Measurements from ENCODE around the gene CERS5. TPM values are rescaled to one million over a fixed set of nuclear protein-coding genes. Genes with fewer than 3 reads are reported as not detected.

Gene CERS5
- polyA plus RNA-seq, 1 donor (not counting 4 experiments of a cell fraction or from before 2014, with no cell fraction given), result 72.3 TPM

DNA sequence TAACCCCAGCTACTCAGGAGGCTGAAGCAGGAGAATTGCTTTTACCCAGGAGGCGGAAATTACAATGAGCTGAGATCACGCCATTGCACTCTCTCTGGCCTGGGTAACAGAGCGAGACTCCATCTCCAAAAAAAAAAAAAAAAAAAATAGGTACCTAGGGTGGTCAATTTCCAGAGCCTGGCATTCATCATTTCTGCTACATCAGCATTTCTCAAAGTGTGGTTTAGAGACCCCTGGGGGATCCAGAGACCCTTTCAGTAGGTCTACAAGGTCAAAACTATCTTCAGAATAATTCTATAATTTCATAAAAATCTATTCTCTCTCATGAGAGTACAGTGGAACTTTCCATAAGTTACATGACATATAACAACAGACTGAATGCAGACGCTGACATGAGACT, 19.9 kb downstream of the CERS5 start:
- H3K27me3 ChIP-seq (ENCODE audit: control insufficient read depth, extremely low read depth, insufficient read depth, low read length), result no peaks in the 10 kb centered on the region
- H4K20me1 ChIP-seq (ENCODE audit: control insufficient read depth, extremely low read depth, insufficient read depth, low read length), result no peaks in the 10 kb centered on the region
- no peak for FAIRE-seq

GRCh38 chr12:50145439-50145838, 21.7 kb downstream of the CERS5 start:
- H3K9ac ChIP-seq (ENCODE audit: control insufficient read depth, extremely low read depth, insufficient read depth, low read length), result no peak overlapping the region
- TF ChIP-seq EZH2 (IDR thresholded peaks at IDR 0.05; ENCODE audit: low read length), result no peak
- TF ChIP-seq CTCF (optimal IDR thresholded peaks at IDR 0.05 in 1 of 3, IDR thresholded peaks at IDR 0.05 in 1 of 3, conservative IDR thresholded peaks at IDR 0.05 in 1 of 3; ENCODE audit: extremely low read depth in 1 of 3, insufficient read depth in 2 of 3, low read length in 3 of 3), result no peak
- no peak for DNase-seq (ENCODE audit: low read depth, low spot score)
- no peaks in the 10 kb centered on the region for H4K20me1 ChIP-seq (ENCODE audit: control insufficient read depth, extremely low read depth, insufficient read depth, low read length)
- H3K79me2 ChIP-seq (ENCODE audit: control insufficient read depth, insufficient read depth, low read length), result peaks cover 7% of the 10 kb centered on the region
- no peak overlapping the region for H3K4me3 ChIP-seq (ENCODE audit: control insufficient read depth in 2 of 3, extremely low read depth in 1 of 3, insufficient read depth in 2 of 3, low read depth in 1 of 3, low read length in 3 of 3)
- FAIRE-seq, result no peak
- no peak overlapping the region for H2AFZ ChIP-seq (ENCODE audit: control insufficient read depth, low read length)
- H3K4me2 ChIP-seq (ENCODE audit: control insufficient read depth, extremely low read depth, insufficient read depth, low read depth, low read length), result no peak overlapping the region
- dilution Hi-C loops (cut with MboI; ENCODE audit: extremely low pct_ligation_motif_present, low sequenced_read_pairs), result no loop called here
- H3K27me3 ChIP-seq (ENCODE audit: control insufficient read depth, extremely low read depth, insufficient read depth, low read length), result no peaks in the 10 kb centered on the region
- peaks cover 7 to 8% of the 10 kb centered on the region in 2 experiments for H3K36me3 ChIP-seq (ENCODE audit: control insufficient read depth in 2 of 2, extremely low read depth in 1 of 2, insufficient read depth in 2 of 2, low read length in 2 of 2)
- H3K4me1 ChIP-seq (ENCODE audit: control insufficient read depth, extremely low read depth, insufficient read depth, low read length), result no peaks in the 10 kb centered on the region
- no peaks in the 10 kb centered on the region for H3K9me1 ChIP-seq (ENCODE audit: control insufficient read depth, extremely low read depth, insufficient read depth, low read length)
- no peaks in the 10 kb centered on the region for H3K9me3 ChIP-seq (ENCODE audit: control insufficient read depth, low read depth, low read length)
- no peak overlapping the region for H3K27ac ChIP-seq (ENCODE audit: control insufficient read depth, insufficient read depth, low read length)

More for the DNA sequence above, 19.9 kb downstream of the CERS5 start:
- no peak overlapping the region for H2AFZ ChIP-seq (ENCODE audit: control insufficient read depth, low read length)
- no peak overlapping the region for H3K9ac ChIP-seq (ENCODE audit: control insufficient read depth, extremely low read depth, insufficient read depth, low read length)
- H3K4me3 ChIP-seq (ENCODE audit: control insufficient read depth in 2 of 3, extremely low read depth in 1 of 3, insufficient read depth in 2 of 3, low read depth in 1 of 3, low read length in 3 of 3), result no peak overlapping the region
- no peaks in the 10 kb centered on the region for H3K9me1 ChIP-seq (ENCODE audit: control insufficient read depth, extremely low read depth, insufficient read depth, low read length)
- H3K4me1 ChIP-seq (ENCODE audit: control insufficient read depth, extremely low read depth, insufficient read depth, low read length), result no peaks in the 10 kb centered on the region
- peaks cover 5 to 6% of the 10 kb centered on the region in 2 experiments for H3K36me3 ChIP-seq (ENCODE audit: control insufficient read depth in 2 of 2, extremely low read depth in 1 of 2, insufficient read depth in 2 of 2, low read length in 2 of 2)
- H3K79me2 ChIP-seq (ENCODE audit: control insufficient read depth, insufficient read depth, low read length), result peaks cover 11% of the 10 kb centered on the region
- no peak overlapping the region for H3K27ac ChIP-seq (ENCODE audit: control insufficient read depth, insufficient read depth, low read length)
- H3K9me3 ChIP-seq (ENCODE audit: control insufficient read depth, low read depth, low read length), result no peaks in the 10 kb centered on the region
- DNase-seq (ENCODE audit: low read depth, low spot score), result no peak
- TF ChIP-seq CTCF (optimal IDR thresholded peaks at IDR 0.05 in 1 of 3, IDR thresholded peaks at IDR 0.05 in 1 of 3, conservative IDR thresholded peaks at IDR 0.05 in 1 of 3; ENCODE audit: extremely low read depth in 1 of 3, insufficient read depth in 2 of 3, low read length in 3 of 3), result no peak
- TF ChIP-seq EZH2 (IDR thresholded peaks at IDR 0.05; ENCODE audit: low read length), result no peak
- no peak overlapping the region for H3K4me2 ChIP-seq (ENCODE audit: control insufficient read depth, extremely low read depth, insufficient read depth, low read depth, low read length)
- dilution Hi-C loops (cut with MboI; ENCODE audit: extremely low pct_ligation_motif_present, low sequenced_read_pairs), result no loop called here

All from keratinocyte (primary cell).